Sciatic nerve (tissue), 2 donors: Measurements from ENCODE around the gene TNRC6B. TPM values are rescaled to one million over a fixed set of nuclear protein-coding genes. Genes with fewer than 3 reads are reported as not detected.
"Not testable (repeated sequence)": the region's sequence is repeated elsewhere in the genome, so short reads cannot be mapped to it uniquely, and the experiment has no call there.

Experiments used
- ATAC-seq: fragments of 200-7000 bp; cut with Tn5 transposase; one replicate; pipeline ENCODE4 v1.9.1; 2020; ENCODE audit warnings: mild to moderate bottlenecking, moderate library complexity
- DNase-seq: peaks from one replicate; pipeline ENCODE4 v3.0.0-alpha.2; 2020; ENCODE audit warnings: low spot score
- intact Hi-C: fragments of 100-400 bp; cut with DNase I; formaldehyde crosslinking; loops from one replicate; pipeline ENCODE4 v1.14.2; 2022
- total RNA-seq: library from RNA; stranded (reverse); fragmentation: NEBNext Ultra II Directional; extraction: Animal tissue kit (Norgen Biotek cat#: 25700); gene quantifications from one replicate; pipeline ENCODE4 v1.2.1, GENCODE V29; 2021
- donor health status: DM: no; HTN: no; CAD: no.
- donor health status: DM: no; HTN: no; CAD: no.

Gene TNRC6B
- total RNA-seq, 1 donor from 2014 or later: 86.0 TPM

GRCh38 chr22:40179526-40179925, 1.8 kb downstream of the TNRC6B start:
- intact Hi-C loops: no loop called here

DNA sequence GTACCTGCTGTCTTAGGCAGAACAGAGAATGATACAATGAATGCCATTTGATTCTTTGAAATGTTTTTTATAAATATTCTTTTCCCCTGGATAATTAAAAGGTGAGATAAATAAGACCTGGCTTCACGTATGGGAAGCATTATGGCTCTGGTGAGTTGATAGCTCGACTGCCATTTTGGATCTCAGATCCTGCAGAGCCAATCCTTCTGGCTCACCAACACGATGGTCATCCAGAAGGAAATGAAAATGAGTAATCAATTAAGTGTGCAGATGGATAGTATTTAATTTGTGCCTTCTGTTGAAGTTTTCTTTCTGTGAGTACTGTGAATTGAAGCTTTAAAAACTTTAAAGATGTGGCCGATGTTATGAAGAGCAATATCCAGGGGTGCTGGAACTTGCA, 2.7 kb downstream of the TNRC6B start:
- no peak for ATAC-seq
- DNase-seq: no peak
- intact Hi-C loops: no loop called here

More at GRCh38 chr22:40179526-40179925, 1.8 kb downstream of the TNRC6B start:
- DNase-seq (no peak), ATAC-seq (no peak)

GRCh38 chr22:40181323-40181722, 3.6 kb downstream of the TNRC6B start:
- intact Hi-C loops: no loop called here
- no peak for ATAC-seq
- DNase-seq: no peak

DNA sequence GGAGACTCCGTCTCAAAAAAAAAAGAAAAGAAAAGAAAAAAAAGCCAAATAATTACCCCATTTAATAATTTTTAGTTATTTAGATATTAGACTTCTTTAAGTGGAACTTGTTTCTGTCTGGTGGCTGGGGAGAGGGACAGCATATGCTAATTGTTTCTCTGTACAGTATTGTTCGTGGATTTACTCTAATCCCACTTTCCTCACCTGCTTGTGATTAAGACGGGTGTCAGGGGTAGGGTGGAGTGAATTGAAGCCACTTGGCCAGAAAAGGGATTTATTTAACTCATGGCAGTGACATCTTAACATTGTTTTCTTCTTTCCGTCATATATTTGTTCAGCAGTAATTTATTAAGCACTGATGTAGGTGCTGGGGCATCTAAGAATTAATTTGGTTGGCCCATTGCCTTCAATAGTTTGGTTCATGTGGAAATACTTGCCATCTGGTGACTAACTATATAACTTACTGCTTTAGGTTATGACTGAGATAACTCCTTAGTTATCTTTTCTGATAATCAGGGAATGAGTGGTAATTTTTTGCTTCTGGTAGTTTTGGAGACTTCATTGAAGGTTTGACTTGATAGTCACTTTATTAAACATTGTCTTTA, 4.6 kb downstream of the TNRC6B start:
- intact Hi-C loops: no loop called here
- DNase-seq: no peak
- ATAC-seq: no peak

DNA sequence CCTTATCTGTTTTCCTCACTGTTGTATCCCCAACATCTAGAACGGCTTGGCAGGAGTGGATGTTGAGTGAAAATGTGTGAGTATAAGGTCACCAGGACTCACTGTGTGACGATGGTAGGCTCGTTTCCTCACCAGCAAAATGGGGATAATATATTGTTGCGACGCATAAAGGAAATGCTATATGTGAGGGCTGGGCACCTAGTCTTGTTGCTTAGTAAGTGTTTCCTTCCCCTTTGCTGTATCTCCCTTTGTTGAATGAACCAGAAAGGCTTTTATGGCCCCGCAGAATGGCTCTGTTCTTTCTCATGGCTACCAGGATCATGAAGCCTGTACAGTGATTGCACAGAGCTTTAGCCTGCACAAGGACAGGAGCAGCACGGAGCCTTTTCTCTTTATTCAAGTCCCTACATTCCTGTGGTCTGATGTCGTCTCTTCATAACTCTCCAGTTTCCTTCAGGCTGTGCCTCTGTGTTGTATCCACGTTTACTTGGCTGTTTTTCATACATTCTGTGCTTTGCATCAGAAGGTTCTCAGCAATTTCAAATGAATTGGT, 5.4 kb downstream of the TNRC6B start:
- ATAC-seq (peak; percentile 69), DNase-seq (no peak)
- intact Hi-C loops: no loop called here

- ATAC-seq, DNase-seq, intact Hi-C loops: not testable (repeated sequence)
These were observed 5.9 kb downstream of the TNRC6B start for GRCh38 chr22:40183603-40184002.

- ATAC-seq (no peak), DNase-seq (no peak)
- intact Hi-C loops: no loop called here
These were observed 9.7 kb downstream of the TNRC6B start for GRCh38 chr22:40187389-40187788.

- DNase-seq: no peak
- no peak for ATAC-seq
- intact Hi-C loops: no loop called here
These were observed 12.3 kb downstream of the TNRC6B start for GRCh38 chr22:40189997-40190396.

DNA sequence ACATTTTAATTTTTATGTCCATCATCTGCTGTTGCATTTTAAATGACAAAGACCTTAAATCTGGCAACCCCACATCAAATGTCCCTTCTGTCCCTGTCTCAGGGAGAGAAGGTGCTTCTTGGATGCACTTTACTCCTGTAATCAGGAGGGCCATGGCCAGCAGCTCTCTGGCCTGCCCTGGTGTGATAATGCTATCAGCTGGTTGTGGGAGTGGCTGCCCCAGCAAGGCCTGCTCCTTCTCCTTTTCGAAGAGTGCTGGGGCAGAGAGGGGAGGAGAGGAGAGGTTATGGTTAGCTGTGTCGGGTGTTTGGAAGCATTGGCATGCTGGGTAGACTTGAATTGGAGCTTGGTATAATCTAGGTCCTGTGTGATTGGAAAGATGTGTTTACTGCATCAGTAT, 12.8 kb downstream of the TNRC6B start:
- peak; percentile 23 for ATAC-seq

GRCh38 chr22:40193429-40194421, 16.0 kb downstream of the TNRC6B start:
- ATAC-seq (peak; percentile 27), DNase-seq (no peak)
- intact Hi-C loops: no loop called here

More for the DNA sequence above, 12.8 kb downstream of the TNRC6B start:
- intact Hi-C loops: no loop called here
- no peak for DNase-seq

DNA sequence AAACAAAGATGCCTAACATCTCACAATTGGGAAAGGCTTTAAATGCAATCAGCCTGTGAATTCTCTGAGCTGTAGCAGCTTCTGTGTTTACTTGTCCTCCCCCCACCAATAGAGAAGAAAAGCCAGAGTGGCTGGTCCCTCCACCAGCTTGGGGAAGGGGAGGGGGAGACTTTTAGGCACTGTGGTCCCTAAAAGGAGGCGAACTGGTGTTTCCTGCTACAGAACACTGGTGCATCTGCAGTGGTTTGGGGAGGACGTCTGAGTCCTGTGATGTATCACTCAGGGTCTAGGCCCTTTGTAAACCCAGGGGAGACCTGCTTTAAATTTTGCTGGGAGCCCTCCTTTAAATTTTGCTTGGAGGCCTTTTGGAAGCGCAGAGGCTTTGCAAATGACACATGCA, 16.9 kb downstream of the TNRC6B start:
- ATAC-seq (no peak), DNase-seq (no peak)
- intact Hi-C loops: no loop called here

DNA sequence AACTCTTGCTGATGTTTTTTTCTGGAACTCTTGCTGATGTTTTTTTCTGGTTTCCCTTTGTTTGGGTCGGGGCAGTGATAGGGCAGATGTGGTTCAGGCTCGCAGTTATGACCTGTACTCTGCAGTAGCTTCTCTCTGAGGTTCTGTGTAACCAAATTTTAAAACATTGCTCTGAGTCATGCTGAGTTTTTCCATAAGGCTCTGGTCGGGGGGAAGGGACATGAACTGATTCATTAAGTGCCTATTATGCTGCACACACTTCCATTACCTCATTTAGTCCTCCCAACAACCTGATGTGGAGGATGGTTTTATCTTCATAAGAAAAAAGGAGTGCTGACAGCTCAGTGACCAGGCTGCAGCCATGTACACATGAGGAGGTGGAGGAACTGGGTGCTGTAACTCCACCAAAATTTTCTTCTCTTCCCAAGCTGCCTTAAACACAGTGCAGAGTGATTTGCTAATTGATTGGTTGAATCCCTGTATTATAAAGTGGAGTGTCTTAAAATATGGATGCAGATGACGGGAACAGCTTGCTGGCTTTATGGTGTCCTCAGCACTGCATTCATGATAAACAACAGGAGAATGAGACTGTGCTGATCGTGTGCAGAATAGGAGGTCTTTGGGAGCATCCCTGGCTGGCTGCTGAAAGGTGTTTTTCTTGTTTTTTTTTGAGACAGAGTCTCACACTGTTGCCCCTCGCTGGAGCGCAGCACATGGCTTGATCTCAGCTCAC, 19.1 kb downstream of the TNRC6B start:
- ATAC-seq: peak; percentile 85
- intact Hi-C loops: no loop called here
- no peak for DNase-seq

DNA sequence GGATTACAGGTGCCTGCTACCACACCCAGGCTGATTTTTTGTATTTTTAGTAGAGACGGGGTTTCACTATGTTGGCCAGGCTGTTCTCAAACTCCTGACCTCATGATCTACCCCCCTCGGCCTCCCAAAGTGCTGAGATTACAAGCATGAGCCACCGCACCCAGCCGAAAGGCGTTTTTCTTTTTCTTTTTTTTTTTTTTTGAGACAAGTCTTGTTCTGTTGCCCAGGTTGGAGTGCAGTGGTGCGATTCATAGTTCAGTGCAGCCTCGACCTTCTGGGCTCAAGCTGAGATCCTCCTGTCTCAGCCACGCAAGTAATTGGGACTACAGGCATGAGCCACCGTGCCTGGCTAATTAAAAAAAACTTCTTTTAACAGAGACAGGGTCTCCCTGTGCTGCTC, 19.7 kb downstream of the TNRC6B start:
- DNase-seq, intact Hi-C loops: not testable (repeated sequence)
- peak; percentile 52 for ATAC-seq

DNA sequence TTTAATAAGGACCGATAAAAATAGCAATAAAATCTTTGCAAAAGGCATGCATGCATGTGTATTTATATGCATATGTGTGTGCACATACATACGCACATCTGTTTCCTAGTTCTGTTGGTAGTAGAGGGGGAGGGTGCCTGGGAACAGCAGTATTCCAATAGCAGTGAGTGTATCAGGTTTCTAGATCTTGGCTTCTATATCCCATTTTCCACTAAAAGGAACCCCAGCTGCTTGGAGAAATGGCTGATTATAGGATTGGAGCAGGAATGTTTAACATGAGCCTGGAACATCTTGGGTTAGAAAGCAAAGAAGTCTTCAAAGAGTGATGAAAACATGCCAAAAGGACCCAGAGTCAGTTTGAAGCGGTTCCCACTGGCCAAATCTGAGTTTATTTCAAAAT, 21.0 kb downstream of the TNRC6B start:
- intact Hi-C loops: no loop called here
- ATAC-seq (no peak), DNase-seq (no peak)

DNA sequence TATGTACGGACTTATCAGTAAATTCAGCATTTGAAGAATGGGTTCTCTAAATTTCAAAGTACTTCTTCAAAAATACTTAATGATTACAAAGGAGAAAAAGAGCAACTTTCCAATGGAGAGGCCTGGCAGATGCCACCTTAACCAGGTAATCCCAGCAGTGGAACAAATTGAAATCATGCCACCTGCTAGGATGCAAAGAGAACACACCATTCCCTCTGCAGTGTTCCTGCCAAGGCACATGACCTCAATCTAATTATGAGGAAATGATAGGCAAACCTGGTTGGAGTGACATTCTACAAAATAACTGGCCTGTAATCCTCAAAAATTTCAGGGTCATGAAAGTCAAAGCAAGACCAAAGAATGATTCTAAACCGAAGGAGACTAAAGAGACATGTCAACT, 21.5 kb downstream of the TNRC6B start:
- no peak for ATAC-seq
- DNase-seq: no peak
- intact Hi-C loops: no loop called here

DNA sequence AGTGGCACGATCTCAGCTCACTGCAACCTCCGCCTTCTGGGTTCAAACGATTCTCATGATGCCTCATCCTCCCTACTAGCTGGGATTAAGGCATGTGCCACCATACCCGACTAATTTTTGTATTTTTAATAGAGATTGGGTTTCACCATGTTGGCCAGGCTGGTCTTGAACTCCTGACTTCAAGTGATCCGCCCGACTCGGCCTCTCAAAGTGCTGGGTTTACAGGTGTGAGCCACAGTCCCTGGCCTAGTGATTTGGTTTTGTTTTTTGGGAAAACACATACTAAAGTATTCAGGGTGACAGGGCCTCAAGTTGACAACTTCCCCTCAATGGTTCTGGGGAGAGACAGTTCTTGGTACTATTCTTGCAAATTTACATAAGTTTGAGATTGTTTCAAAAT, 22.1 kb downstream of the TNRC6B start:
- intact Hi-C loops: no loop called here
- ATAC-seq (no peak), DNase-seq (no peak)

DNA sequence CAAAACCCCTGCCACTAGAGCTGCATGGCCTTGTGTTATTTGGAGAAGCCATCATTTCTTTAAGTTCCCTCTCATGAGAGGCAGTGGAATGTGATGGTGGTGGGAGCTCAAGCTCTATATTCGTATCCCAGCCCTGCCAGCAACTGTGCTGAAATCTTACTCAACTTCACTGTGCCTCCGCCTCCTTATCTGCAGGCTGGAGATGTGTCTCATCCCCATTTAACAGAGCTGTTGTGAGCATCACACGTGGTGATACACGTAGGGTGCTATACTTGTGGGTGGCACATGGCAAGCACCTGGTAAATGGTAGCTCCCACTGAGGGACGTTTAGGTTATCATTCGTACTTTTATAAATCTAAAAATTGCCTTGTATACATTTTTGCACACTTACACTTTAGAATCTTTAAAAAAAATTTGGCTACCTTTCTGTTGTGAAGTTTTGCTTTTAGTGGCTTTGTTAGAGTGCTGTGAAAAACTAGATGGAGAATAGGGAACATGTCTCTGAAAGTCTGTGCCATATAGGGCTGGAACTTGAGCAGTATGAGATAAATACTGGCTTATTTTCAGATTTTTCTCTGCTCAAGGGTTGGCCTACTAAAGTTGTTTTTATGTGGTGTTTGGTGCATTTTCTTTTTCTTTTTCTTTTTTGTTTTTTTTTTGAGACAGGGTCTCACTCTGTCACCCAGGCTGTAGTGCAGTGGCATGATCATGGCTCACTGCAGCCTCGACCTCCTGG, 23.2 kb downstream of the TNRC6B start:
- no peak for ATAC-seq
- DNase-seq: no peak
- intact Hi-C loops: no loop called here

- ATAC-seq (no peak), DNase-seq (no peak)
- intact Hi-C loops: no loop called here
These were observed 24.7 kb downstream of the TNRC6B start for GRCh38 chr22:40202225-40202944.
